Fibroblast of lung (primary cell): Measurements from ENCODE around the gene NFAM1. TPM values are rescaled to one million over a fixed set of nuclear protein-coding genes. Genes with fewer than 3 reads are reported as not detected.

Source experiments
- DNase-seq, 2 donors: peaks; one replicate each; pipeline versions ENCODE4 v3.0.0 to v3.0.0-alpha.2; 2010; ENCODE audit warnings: low read depth in 2 of 2
- H2AFZ ChIP-seq: 2 replicates; pipeline ENCODE4 v1.5.1; 2012; ENCODE audit warnings: low read length, control low read depth, inconsistent platforms
- H3K27ac ChIP-seq: 2 replicates; pipeline ENCODE4 v1.5.1; 2011; ENCODE audit warnings: low read length, control low read depth; ENCODE audit not compliant: insufficient read depth
- H3K27me3 ChIP-seq: 2 replicates; pipeline ENCODE4 v1.5.1; 2011; ENCODE audit warnings: mild to moderate bottlenecking, low read length; ENCODE audit not compliant: control insufficient read depth, insufficient read depth
- H3K36me3 ChIP-seq: 2 replicates; pipeline ENCODE4 v1.5.1; 2011; ENCODE audit warnings: low read length; ENCODE audit not compliant: control insufficient read depth, insufficient read depth
- H3K4me1 ChIP-seq: 2 replicates; pipeline ENCODE4 v1.5.1; 2011; ENCODE audit warnings: low read length; ENCODE audit not compliant: control insufficient read depth, insufficient read depth; ENCODE audit errors: extremely low read depth
- H3K4me2 ChIP-seq: 2 replicates; pipeline ENCODE4 v1.5.1; 2011; ENCODE audit warnings: low read length, control low read depth; ENCODE audit not compliant: insufficient read depth; ENCODE audit errors: extremely low read depth
- H3K4me3 ChIP-seq, 4 experiments: fragments of 200-600 bp in 1 of 4; sonication (generic) in 1 of 4; replicated peaks in 1 of 4; 2 replicates each; pipeline ENCODE4 v1.5.1; 2011 to 2016; ENCODE audit warnings: low read length in 4 of 4, low read depth in 3 of 4, mild to moderate bottlenecking in 3 of 4, control low read depth in 2 of 4, inconsistent platforms in 1 of 4, mixed read lengths in 1 of 4; ENCODE audit not compliant: insufficient read depth in 1 of 4; ENCODE audit errors: control extremely low read depth in 1 of 4
- H3K79me2 ChIP-seq: 2 replicates; pipeline ENCODE4 v1.5.1; 2012; ENCODE audit warnings: mild to moderate bottlenecking, low read length, inconsistent platforms; ENCODE audit not compliant: control insufficient read depth, insufficient read depth
- H3K9ac ChIP-seq: 2 replicates; pipeline ENCODE4 v1.5.1; 2011; ENCODE audit warnings: mild to moderate bottlenecking, low read length, control low read depth; ENCODE audit not compliant: insufficient read depth
- H3K9me3 ChIP-seq: 2 replicates; pipeline ENCODE4 v1.5.1; 2012; ENCODE audit warnings: low read depth, low read length; ENCODE audit not compliant: control insufficient read depth, insufficient read depth
- H4K20me1 ChIP-seq: 2 replicates; pipeline ENCODE4 v1.5.1; 2011; ENCODE audit warnings: low read length; ENCODE audit not compliant: control insufficient read depth, insufficient read depth; ENCODE audit errors: extremely low read depth
- CTCF ChIP-seq, 2 donors: IDR thresholded peaks in 1 of 2; conservative IDR thresholded peaks in 1 of 2; 1 replicate in 1 of 2; 2 replicates in 1 of 2; pipeline ENCODE4 v1.5.1; 2011 to 2012; ENCODE audit warnings: low read length in 2 of 2, control low read depth in 1 of 2, inconsistent platforms in 1 of 2, low read depth in 1 of 2, mild to moderate bottlenecking in 1 of 2
- EZH2 ChIP-seq: IDR thresholded peaks from 2 replicates; pipeline ENCODE4 v1.5.1; 2012; ENCODE audit warnings: low read length, control low read depth, mild to moderate bottlenecking; ENCODE audit errors: missing control alignments
- polyA plus RNA-seq, 2 donors: library from polyadenylated mRNA; depleted of rRNA in 1 of 2; stranded (reverse) in 1 of 2; unstranded in 1 of 2; fragments of >200 nt; gene quantifications; 2 replicates each; pipeline ENCODE4 v1.2.1, GENCODE V29; 2011 to 2012; ENCODE audit warnings: missing spikeins in 1 of 2
- total RNA-seq: library from RNA; depleted of rRNA; stranded (reverse); fragments of >200 nt; gene quantifications from 2 replicates; pipeline ENCODE4 v1.2.1, GENCODE V29; 2014

NFAM1 gene
- total and polyA plus RNA-seq, 2 donors (not counting 1 experiment from before 2014, with no cell fraction given), result 0.17 TPM; not detected in 1

- Histone ChIP-seq H3K27me3 (peaks cover 6% of the 10 kb centered on the region), H3K9me3 (no peaks in the 10 kb centered on the region), H2AFZ (no peak overlapping the region), H3K4me3 (no peak overlapping the region), H3K4me1 (no peaks in the 10 kb centered on the region), H4K20me1 (no peaks in the 10 kb centered on the region), H3K4me2 (no peak overlapping the region), H3K79me2 (no peaks in the 10 kb centered on the region), H3K27ac (no peak overlapping the region), H3K9ac (no peak overlapping the region), H3K36me3 (no peaks in the 10 kb centered on the region)
- no peak for DNase-seq
- TF ChIP-seq CTCF (conservative IDR thresholded peaks at IDR 0.05 in 1 of 2, IDR thresholded peaks at IDR 0.05 in 1 of 2; ENCODE audit: low read depth in 1 of 2, low read length in 2 of 2) (no peak), EZH2 (no peak)
Observed at GRCh38 chr22:42425989-42426355, 6.2 kb downstream of the NFAM1 start.

- H3K4me3 ChIP-seq, result no peak overlapping the region
- H3K27me3 ChIP-seq, result peaks cover 2% of the 10 kb centered on the region
- no peaks in the 10 kb centered on the region for H3K36me3 ChIP-seq
- TF ChIP-seq EZH2, result no peak
- TF ChIP-seq CTCF (conservative IDR thresholded peaks at IDR 0.05 in 1 of 2, IDR thresholded peaks at IDR 0.05 in 1 of 2; ENCODE audit: low read depth in 1 of 2, low read length in 2 of 2), result no peak
- H3K4me2 ChIP-seq, result no peak overlapping the region
- H3K79me2 ChIP-seq, result no peaks in the 10 kb centered on the region
- DNase-seq, result no peak
- no peak overlapping the region for H3K27ac ChIP-seq
- no peaks in the 10 kb centered on the region for H3K9me3 ChIP-seq
- no peak overlapping the region for H3K9ac ChIP-seq
- no peak overlapping the region for H2AFZ ChIP-seq
- H4K20me1 ChIP-seq, result no peaks in the 10 kb centered on the region
- H3K4me1 ChIP-seq, result no peaks in the 10 kb centered on the region
Observed at GRCh38 chr22:42425337-42425988, 6.7 kb downstream of the NFAM1 start.

GRCh38 chr22:42419243-42419881 lies 12.8 kb downstream of the NFAM1 start:
- DNase-seq, result no peak
- no peaks in the 10 kb centered on the region for H3K36me3 ChIP-seq

More at GRCh38 chr22:42419243-42419881, 12.8 kb downstream of the NFAM1 start:
- no peak overlapping the region for H3K9ac ChIP-seq
- H3K79me2 ChIP-seq, result no peaks in the 10 kb centered on the region
- H3K4me3 ChIP-seq, result no peak overlapping the region
- no peaks in the 10 kb centered on the region for H3K9me3 ChIP-seq
- H3K4me2 ChIP-seq, result no peak overlapping the region
- no peak overlapping the region for H3K27ac ChIP-seq
- H3K4me1 ChIP-seq, result no peaks in the 10 kb centered on the region
- TF ChIP-seq CTCF (conservative IDR thresholded peaks at IDR 0.05 in 1 of 2, IDR thresholded peaks at IDR 0.05 in 1 of 2; ENCODE audit: low read depth in 1 of 2, low read length in 2 of 2) (no peak), EZH2 (no peak)
- no peaks in the 10 kb centered on the region for H3K27me3 ChIP-seq
- H2AFZ ChIP-seq, result no peak overlapping the region
- H4K20me1 ChIP-seq, result no peaks in the 10 kb centered on the region
